SK-N-MC (cell line): Measurements from ENCODE around the gene ZNF33B.

ENCODE experiments used
- EZH2 ChIP-seq: fragments of 200-600 bp; sonication (generic); IDR thresholded peaks from one replicate; pipeline ENCODE4 v1.6.1; 2017; ENCODE audit warnings: antibody characterized with exemption
- POLR2AphosphoS5 ChIP-seq: IDR thresholded peaks from 2 replicates; pipeline ENCODE4 v1.6.1; 2012; ENCODE audit warnings: mild to moderate bottlenecking, low read depth, low read length, borderline replicate concordance

DNA sequence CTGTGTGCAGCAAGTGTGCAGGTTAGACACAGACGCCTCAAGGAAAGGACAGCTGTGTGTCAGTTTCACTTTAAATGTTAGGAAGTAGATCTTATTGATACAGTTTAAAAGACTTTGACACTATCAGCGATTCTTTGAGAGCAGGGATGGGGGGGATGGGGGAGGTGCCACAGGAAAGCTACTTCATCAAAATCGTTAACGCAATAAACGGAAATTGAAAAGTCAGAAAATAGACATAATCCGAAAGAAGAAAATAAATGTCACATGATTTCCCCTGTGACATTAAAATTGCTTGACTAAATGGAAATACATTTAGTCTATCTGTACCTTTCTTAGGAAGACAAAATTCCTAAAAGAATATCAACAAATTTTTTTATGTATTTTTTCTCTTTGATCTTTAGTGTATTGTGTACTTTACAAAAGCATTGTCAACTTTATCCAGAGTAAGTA, 476 bp upstream of the ZNF33B start:
- no peak for TF ChIP-seq EZH2
- TF ChIP-seq POLR2AphosphoS5: no peak
